PFSK-1 (cell line): ENCODE measurements around the gene STAG1.

Source experiments
- FOXP2 ChIP-seq: optimal IDR thresholded peaks from 2 replicates; pipeline ENCODE3; 2011; ENCODE audit warnings: borderline replicate concordance, control low read depth, inconsistent platforms; ENCODE audit not compliant: insufficient read depth; ENCODE audit errors: extremely low read length, extremely low read depth
- POLR2AphosphoS5 ChIP-seq: IDR thresholded peaks from 2 replicates; pipeline ENCODE4 v1.6.1; 2012; ENCODE audit warnings: low read depth, mild to moderate bottlenecking, control low read depth, low read length, moderate library complexity
- REST ChIP-seq, 2 experiments: IDR thresholded peaks; 2 replicates each; pipeline versions ENCODE4 v1.6.1 to v1.8.0; 2011 to 2012; ENCODE audit warnings: low read depth in 2 of 2, low read length in 2 of 2, control low read depth in 1 of 2, inconsistent platforms in 1 of 2, mild to moderate bottlenecking in 1 of 2, moderate library complexity in 1 of 2; ENCODE audit not compliant: insufficient read depth in 1 of 2
- SIN3A ChIP-seq: IDR thresholded peaks from 2 replicates; pipeline ENCODE4 v1.6.1; 2012; ENCODE audit warnings: mild to moderate bottlenecking, low read length, moderate library complexity, borderline replicate concordance; ENCODE audit not compliant: insufficient read depth
- TAF1 ChIP-seq: IDR thresholded peaks from 2 replicates; pipeline ENCODE4 v1.6.1; 2012; ENCODE audit warnings: low read length, control low read depth, borderline replicate concordance; ENCODE audit not compliant: insufficient read depth

The STAG1 gene

DNA sequence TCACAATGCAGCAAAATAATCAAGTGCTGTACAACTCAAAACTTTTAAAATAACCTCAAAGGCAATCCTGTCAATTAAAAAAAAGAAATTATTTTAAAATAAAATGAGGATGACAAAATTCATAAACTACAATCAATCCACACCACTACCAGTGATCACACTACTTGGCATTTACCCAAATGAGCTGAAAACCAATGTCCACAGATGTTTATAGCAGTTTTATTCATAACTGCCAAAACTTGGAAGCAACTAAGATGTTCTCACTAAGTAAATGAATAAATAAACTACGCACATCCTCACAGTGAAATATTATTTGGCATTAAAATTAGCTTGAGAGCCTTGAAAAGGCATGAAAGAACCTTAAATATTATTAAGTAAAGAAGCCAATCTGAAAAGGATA lies 121.3 kb downstream of the STAG1 start:
- no peak for TF ChIP-seq FOXP2
- no peak for TF ChIP-seq SIN3A
- TF ChIP-seq TAF1: no peak
- no peak for TF ChIP-seq REST (IDR thresholded peaks at IDR 0.05; ENCODE audit: insufficient read depth in 1 of 2, low read depth in 2 of 2, low read length in 2 of 2)
- TF ChIP-seq POLR2AphosphoS5: no peak

DNA sequence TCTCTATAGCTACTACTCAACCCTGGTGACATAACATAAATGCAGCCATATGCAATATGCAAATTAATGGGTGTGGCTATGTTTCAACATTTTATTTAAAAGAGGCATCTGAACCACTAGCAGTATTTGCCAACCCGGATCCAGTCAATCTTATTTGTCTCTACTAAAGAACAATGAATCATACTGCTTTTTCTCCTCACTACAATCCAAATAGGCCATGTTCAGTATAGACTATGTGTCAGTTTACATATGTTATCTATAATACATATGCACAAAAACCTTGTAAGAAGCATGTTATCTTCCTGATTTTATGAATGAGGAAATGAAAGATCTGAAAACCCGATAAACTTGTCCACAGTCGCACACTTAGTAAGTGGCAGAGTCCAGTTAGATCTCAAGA lies 125.7 kb downstream of the STAG1 start:
- TF ChIP-seq REST (IDR thresholded peaks at IDR 0.05; ENCODE audit: insufficient read depth in 1 of 2, low read depth in 2 of 2, low read length in 2 of 2): no peak
- no peak for TF ChIP-seq SIN3A
- no peak for TF ChIP-seq FOXP2
- TF ChIP-seq POLR2AphosphoS5: no peak
- TF ChIP-seq TAF1: no peak

GRCh38 chr3:136624894-136625815 lies 127.0 kb downstream of the STAG1 start:
- TF ChIP-seq SIN3A: no peak
- no peak for TF ChIP-seq POLR2AphosphoS5

GRCh38 chr3:136624371-136624770 lies 127.8 kb downstream of the STAG1 start:
- TF ChIP-seq SIN3A: no peak

DNA sequence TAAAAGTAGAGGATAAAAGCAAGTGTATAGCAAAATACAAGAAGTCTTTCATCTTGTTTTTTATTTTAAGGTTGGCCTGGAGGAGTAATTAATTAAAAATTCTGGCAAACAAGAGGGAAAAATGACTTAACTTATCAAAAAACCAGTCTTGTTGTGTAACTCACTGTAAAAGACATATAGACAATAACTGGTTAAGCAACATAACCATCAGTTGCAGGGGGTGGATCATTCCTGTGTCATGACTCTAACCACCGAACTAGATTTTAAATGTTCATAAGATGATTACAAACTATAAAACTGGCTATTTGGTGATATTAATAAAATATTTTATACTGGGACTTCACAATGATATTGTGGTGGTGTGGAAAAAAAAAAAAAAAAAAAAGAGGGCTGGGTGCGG lies 130.6 kb downstream of the STAG1 start:
- TF ChIP-seq SIN3A (no peak), POLR2AphosphoS5 (no peak), REST (IDR thresholded peaks at IDR 0.05; ENCODE audit: insufficient read depth in 1 of 2, low read depth in 2 of 2, low read length in 2 of 2) (no peak), FOXP2 (no peak), TAF1 (no peak)

DNA sequence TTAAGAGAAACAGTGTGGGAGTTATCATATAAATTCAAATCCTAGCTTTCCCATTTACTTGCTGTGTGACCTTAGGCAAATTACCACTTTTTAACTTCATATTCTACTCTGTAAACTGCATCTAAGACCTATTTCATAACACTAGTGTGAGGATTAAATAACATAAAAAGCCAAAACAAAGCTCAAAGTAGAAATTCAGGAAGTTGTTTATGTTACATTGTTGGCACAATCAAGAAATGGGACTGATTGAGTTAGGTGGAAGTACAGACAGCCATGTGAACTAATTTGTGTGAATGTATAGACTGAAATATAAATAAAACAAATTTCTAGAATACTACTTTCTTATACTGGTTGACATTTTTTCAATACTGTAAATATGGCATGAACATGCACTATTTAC lies 131.7 kb downstream of the STAG1 start:
- TF ChIP-seq TAF1: no peak
- TF ChIP-seq REST (IDR thresholded peaks at IDR 0.05; ENCODE audit: insufficient read depth in 1 of 2, low read depth in 2 of 2, low read length in 2 of 2): no peak
- no peak for TF ChIP-seq SIN3A
- TF ChIP-seq POLR2AphosphoS5: no peak
- no peak for TF ChIP-seq FOXP2
